Dedifferentiated amniotic fluid mesenchymal stem cell (primary cell): Measurements from ENCODE around the gene MYLK.
A peak's percentile ranks its signal among the peaks of the same experiment; 100 is the strongest.
"Not testable (repeated sequence)": the region's sequence is repeated elsewhere in the genome, so short reads cannot be mapped to it uniquely, and the experiment has no call there.

Experiments
- DNase-seq: peaks from one replicate; pipeline ENCODE4 v3.0.0-alpha.2; 2016; ENCODE audit errors: extremely low spot score

Gene MYLK, protein sequence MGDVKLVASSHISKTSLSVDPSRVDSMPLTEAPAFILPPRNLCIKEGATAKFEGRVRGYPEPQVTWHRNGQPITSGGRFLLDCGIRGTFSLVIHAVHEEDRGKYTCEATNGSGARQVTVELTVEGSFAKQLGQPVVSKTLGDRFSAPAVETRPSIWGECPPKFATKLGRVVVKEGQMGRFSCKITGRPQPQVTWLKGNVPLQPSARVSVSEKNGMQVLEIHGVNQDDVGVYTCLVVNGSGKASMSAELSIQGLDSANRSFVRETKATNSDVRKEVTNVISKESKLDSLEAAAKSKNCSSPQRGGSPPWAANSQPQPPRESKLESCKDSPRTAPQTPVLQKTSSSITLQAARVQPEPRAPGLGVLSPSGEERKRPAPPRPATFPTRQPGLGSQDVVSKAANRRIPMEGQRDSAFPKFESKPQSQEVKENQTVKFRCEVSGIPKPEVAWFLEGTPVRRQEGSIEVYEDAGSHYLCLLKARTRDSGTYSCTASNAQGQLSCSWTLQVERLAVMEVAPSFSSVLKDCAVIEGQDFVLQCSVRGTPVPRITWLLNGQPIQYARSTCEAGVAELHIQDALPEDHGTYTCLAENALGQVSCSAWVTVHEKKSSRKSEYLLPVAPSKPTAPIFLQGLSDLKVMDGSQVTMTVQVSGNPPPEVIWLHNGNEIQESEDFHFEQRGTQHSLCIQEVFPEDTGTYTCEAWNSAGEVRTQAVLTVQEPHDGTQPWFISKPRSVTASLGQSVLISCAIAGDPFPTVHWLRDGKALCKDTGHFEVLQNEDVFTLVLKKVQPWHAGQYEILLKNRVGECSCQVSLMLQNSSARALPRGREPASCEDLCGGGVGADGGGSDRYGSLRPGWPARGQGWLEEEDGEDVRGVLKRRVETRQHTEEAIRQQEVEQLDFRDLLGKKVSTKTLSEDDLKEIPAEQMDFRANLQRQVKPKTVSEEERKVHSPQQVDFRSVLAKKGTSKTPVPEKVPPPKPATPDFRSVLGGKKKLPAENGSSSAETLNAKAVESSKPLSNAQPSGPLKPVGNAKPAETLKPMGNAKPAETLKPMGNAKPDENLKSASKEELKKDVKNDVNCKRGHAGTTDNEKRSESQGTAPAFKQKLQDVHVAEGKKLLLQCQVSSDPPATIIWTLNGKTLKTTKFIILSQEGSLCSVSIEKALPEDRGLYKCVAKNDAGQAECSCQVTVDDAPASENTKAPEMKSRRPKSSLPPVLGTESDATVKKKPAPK (N-terminal part only)

DNA sequence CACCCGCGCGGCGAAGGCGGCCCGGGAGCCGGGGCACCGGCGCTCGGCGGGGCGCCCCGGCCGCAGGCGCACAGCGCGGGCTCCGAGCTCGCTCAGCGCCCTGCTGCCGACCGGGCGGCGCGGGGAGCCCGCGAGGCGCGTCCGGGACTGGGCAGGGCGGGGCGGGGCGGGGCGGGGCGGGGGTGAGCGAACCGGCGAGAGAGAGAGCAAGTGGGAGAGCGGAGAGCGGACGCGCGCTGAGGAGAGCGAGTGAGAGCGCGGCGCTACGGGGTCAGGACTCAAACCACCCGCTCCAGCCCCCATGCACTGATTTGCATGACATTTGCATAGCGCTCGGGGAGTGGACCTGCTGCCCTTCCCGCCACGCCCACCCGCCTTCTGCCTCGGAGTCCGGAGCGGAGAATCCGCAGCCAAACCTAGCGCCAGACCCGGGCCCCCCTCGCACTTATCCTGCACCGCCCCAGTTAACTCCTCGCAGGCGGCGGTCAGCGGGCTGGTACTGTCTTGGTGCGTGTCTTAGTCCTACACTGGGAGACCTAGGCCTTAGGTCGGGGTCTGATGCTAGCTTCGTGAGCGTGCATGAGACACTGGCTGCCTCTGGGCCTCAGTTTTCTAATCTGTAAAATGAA, at the start of gene MYLK:
Gene MYLK (minus strand): TSS at position 130 of the 629 bp plus-strand sequence. CDS start 90,491 bp downstream, outside the sequence.
- peak; percentile 57 for DNase-seq

DNA sequence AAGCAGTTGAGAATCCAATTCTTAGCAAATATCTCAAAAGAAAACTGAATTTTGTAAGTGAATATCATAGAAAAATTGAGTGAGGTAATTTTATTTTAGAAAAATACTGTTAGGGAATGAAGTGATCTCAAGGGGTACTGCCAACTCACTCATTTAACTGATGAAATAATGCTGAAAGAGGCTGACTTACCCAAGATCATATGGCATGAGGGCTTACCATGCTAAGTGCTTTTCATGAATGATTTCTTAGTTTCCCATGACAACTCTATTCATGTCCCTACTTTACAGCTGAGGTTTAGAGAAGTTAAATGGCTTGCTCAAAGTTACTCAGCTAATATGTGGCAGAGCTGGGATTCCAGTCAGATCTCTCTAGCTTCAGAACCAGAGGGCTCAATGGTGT, 46.3 kb upstream of the MYLK start:
- peak; percentile 60 for DNase-seq

DNA sequence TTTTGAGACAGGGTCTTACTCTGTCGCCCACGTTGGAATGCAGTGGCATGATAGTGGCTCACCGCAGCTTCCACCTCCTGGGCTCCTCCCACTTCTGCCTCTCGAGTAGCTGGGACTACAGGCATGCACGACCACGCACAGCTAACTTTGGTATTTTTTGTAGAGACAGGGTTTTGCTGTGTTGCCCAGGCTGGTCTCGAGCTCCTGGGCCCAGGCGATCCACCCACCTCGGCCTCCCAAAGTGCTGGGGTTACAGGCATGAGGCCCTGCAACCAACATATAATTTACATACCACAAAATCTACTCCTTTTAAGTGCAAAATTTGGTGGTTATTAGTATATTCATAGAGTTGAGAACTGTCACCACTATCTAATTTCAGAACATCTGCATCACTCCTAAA, 45.2 kb upstream of the MYLK start:
- DNase-seq, result no peak

GRCh38 chr3:123926396-123926795, 42.3 kb upstream of the MYLK start:
- DNase-seq, result no peak

- DNase-seq, result no peak
Measured at GRCh38 chr3:123920868-123921267, 36.7 kb upstream of the MYLK start.

GRCh38 chr3:123920383-123920782, 36.3 kb upstream of the MYLK start:
- DNase-seq, result no peak

- DNase-seq, result no peak
Measured at GRCh38 chr3:123919353-123919752, 35.2 kb upstream of the MYLK start.

GRCh38 chr3:123914829-123915228, 30.7 kb upstream of the MYLK start:
- no peak for DNase-seq

GRCh38 chr3:123909785-123910184, 25.7 kb upstream of the MYLK start:
- DNase-seq, result no peak

DNA sequence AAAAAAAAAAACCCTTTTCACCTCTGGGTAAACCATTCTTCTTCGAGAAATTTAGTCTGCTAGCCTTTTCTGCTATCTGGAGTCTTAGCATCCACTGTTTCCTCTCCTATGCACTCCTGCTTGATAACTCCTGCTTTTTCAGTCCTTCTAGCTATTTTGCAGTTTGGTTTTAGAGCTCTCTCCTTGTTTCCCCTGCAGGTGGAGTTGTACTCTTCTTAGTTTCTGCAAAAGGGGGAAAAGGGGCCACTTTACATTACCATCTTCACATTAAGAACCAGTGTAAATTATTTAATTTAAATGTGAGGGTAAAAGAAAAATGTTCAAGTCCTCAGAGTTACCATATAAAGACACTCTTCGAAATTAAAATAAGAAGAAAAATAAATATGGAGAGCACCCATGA, 23.6 kb upstream of the MYLK start:
- DNase-seq, result no peak

DNA sequence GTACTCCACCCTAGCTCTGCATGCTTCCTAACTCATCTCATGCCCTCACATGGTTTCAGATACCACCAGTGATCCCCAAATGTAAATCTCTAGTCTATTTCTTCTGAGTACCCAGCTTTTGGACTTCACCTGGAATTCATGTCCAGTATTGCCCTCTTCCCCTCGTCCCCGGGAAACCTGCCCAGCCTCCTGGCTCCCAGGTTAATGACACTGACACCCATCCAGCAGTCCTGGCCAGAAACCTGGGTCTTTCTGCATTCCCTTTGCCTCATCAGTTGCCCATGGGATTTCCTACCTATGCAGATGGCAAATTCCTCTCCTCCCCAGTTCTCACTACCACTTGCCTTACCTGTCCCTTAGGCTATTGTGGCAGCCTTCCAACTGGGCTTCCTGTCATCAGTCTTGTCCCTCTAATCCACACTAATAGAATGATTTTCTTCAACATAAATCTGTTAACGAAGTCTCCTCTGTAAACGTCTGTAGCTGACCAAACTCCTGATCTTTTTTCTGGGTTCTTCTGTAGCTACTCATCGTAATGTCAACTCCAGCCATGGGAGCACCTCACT, 15.3 kb upstream of the MYLK start:
- DNase-seq, result no peak

GRCh38 chr3:123893012-123893411, 8.9 kb upstream of the MYLK start:
- no peak for DNase-seq

- no peak for DNase-seq
Measured at GRCh38 chr3:123892195-123892594, 8.1 kb upstream of the MYLK start.

DNA sequence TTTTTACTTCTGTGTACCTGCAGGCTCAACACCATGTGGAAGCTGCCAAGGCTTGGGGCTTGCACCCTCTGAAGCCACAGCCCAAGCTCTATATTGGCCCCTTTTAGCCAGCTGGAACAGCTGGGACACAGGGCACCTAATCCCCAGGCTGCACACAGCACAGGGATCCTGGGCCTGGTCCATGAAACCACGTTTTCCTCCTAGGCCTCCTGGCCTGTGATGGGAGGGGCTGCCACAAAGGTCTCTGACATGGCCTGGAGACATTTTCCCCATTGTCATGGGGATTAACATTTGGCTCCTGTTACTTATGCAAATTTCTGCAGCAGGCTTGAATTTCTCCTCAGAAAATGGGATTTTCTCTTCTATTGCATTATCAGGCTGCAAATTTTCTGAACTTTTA, 6.9 kb upstream of the MYLK start:
- not testable (repeated sequence) for DNase-seq

- DNase-seq, result not testable (repeated sequence)
Measured at GRCh38 chr3:123890162-123890561, 6.0 kb upstream of the MYLK start.

- no peak for DNase-seq
Measured at GRCh38 chr3:123884993-123885392, 861 bp upstream of the MYLK start.

GRCh38 chr3:123883701-123884202, 380 bp downstream of the MYLK start:
- DNase-seq, result no peak

DNA sequence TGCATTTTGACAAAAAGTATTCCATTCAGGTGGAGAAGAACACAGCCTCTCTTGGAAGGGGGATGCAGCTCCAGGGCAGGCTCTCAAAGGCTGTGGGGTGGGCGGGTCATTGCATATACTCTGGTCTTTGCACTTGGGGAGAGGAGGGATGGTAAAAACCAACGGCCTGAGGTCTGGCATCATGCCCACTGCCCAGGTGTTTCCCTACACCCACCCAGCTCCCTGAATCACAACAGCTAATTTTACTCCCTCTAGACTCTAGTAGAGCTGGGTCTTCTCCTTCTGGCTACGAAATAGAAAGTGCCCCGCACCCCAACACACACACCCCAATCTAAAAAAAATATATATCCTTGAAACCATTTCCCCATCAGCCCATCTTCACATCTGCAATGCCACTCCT, 1.0 kb downstream of the MYLK start:
- DNase-seq, result no peak

DNA sequence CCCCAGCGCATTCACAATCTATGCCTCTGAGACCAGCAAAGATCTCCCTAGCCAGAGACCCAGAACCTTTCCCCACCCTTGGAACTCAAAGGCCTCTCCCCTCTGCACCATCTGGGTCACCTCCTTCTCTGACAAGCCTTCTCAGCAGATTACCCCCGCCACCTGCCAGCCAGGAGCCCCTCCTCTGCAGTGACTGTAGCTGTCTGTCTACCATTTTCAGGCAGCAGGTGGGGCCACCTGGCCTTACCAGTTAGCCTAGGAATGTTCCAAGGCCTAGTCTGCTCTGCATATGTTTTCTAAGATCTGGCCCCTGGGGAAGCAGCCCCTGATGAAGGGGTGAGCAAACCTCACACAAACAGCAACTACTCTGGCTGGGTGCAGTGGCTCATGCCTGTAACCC, 2.4 kb downstream of the MYLK start:
- DNase-seq, result no peak

GRCh38 chr3:123880998-123881561, 3.1 kb downstream of the MYLK start:
- no peak for DNase-seq

DNA sequence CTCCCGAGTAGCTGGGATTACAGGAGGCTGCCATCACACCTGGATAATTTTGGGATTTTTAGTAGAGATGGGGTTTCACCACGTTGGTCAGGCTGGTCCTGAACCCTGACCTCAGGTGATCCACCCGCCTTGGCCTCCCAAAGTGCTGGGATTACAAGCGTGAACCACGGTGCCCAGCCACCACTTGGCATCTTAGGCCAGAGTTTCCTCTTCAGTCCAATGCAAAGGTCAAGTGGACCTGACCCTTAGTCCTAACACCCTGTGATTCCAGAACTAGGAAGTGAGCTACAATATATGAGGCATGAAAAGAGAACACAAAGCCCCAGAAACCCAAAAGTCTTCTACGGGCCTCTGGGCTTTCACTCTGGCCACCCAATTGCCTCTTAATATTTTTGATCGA, 5.3 kb downstream of the MYLK start:
- no peak for DNase-seq
